HEK293 (cell line): ENCODE data around the gene CHD5.

Experiments
- ZNF558 ChIP-seq: fragments of 450-650 bp; formaldehyde crosslinking; IDR thresholded peaks from 2 replicates; pipeline ENCODE4 v1.5.1; 2016; ENCODE audit warnings: missing biosample characterization, missing genetic modification characterization
- ZNF76 ChIP-seq: fragments of 450-650 bp; formaldehyde crosslinking; IDR thresholded peaks from 2 replicates; pipeline ENCODE4; 2016; ENCODE audit warnings: low read depth, missing biosample characterization, missing genetic modification characterization, borderline replicate concordance
- TF ChIP-seq, protein P1 (sequence below): fragments of 450-650 bp; formaldehyde crosslinking; IDR thresholded peaks from 2 replicates; pipeline ENCODE4 v1.5.1; 2016; ENCODE audit warnings: missing biosample characterization, missing genetic modification characterization
- TF ChIP-seq, protein P2 (sequence below): fragments of 450-650 bp; formaldehyde crosslinking; IDR thresholded peaks from 2 replicates; pipeline ENCODE4 v1.5.1; 2016; ENCODE audit warnings: missing biosample characterization, missing genetic modification characterization
- TF ChIP-seq, protein P3 (sequence below): fragments of 450-650 bp; IDR thresholded peaks from 2 replicates; pipeline ENCODE4 v1.5.1; 2018; ENCODE audit warnings: missing biosample characterization, mild to moderate bottlenecking, missing genetic modification characterization

DNA sequence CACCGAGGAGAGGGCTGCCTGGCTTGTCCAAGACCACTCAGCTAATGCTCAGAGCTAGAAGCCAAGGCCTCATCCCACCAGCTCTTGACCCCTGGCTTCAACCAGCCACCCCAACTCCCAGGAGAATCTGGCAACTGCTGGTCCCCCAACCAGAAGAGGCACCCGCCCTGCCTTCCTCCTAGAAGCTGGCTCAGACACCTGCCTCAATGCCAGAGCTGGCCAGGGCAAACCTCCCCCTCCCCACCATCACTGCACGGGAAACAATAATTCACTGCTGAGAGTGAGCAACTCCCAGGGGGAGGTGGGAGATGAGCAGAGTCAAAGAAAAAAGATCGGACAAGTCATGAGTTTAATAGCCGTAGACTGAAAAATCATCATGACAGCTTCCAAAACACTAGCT lies 3.3 kb downstream of the CHD5 start:
- TF ChIP-seq ZNF76: no peak
- TF ChIP-seq, protein P1, sequence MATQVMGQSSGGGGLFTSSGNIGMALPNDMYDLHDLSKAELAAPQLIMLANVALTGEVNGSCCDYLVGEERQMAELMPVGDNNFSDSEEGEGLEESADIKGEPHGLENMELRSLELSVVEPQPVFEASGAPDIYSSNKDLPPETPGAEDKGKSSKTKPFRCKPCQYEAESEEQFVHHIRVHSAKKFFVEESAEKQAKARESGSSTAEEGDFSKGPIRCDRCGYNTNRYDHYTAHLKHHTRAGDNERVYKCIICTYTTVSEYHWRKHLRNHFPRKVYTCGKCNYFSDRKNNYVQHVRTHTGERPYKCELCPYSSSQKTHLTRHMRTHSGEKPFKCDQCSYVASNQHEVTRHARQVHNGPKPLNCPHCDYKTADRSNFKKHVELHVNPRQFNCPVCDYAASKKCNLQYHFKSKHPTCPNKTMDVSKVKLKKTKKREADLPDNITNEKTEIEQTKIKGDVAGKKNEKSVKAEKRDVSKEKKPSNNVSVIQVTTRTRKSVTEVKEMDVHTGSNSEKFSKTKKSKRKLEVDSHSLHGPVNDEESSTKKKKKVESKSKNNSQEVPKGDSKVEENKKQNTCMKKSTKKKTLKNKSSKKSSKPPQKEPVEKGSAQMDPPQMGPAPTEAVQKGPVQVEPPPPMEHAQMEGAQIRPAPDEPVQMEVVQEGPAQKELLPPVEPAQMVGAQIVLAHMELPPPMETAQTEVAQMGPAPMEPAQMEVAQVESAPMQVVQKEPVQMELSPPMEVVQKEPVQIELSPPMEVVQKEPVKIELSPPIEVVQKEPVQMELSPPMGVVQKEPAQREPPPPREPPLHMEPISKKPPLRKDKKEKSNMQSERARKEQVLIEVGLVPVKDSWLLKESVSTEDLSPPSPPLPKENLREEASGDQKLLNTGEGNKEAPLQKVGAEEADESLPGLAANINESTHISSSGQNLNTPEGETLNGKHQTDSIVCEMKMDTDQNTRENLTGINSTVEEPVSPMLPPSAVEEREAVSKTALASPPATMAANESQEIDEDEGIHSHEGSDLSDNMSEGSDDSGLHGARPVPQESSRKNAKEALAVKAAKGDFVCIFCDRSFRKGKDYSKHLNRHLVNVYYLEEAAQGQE (tag by site-specific recombination): no peak
- TF ChIP-seq, protein P2, sequence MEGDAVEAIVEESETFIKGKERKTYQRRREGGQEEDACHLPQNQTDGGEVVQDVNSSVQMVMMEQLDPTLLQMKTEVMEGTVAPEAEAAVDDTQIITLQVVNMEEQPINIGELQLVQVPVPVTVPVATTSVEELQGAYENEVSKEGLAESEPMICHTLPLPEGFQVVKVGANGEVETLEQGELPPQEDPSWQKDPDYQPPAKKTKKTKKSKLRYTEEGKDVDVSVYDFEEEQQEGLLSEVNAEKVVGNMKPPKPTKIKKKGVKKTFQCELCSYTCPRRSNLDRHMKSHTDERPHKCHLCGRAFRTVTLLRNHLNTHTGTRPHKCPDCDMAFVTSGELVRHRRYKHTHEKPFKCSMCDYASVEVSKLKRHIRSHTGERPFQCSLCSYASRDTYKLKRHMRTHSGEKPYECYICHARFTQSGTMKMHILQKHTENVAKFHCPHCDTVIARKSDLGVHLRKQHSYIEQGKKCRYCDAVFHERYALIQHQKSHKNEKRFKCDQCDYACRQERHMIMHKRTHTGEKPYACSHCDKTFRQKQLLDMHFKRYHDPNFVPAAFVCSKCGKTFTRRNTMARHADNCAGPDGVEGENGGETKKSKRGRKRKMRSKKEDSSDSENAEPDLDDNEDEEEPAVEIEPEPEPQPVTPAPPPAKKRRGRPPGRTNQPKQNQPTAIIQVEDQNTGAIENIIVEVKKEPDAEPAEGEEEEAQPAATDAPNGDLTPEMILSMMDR (tag by site-specific recombination): no peak
- no peak for TF ChIP-seq ZNF558 (tag by site-specific recombination)
- TF ChIP-seq, protein P3, sequence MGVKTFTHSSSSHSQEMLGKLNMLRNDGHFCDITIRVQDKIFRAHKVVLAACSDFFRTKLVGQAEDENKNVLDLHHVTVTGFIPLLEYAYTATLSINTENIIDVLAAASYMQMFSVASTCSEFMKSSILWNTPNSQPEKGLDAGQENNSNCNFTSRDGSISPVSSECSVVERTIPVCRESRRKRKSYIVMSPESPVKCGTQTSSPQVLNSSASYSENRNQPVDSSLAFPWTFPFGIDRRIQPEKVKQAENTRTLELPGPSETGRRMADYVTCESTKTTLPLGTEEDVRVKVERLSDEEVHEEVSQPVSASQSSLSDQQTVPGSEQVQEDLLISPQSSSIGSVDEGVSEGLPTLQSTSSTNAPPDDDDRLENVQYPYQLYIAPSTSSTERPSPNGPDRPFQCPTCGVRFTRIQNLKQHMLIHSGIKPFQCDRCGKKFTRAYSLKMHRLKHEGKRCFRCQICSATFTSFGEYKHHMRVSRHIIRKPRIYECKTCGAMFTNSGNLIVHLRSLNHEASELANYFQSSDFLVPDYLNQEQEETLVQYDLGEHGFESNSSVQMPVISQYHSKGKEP (tag by site-specific recombination): no peak
